Activated CD4-positive, alpha-beta T cell treated with anti-CD3 and anti-CD28 coated beads, Interleukin-2, amount 50 U/mL, for 48 hours (primary cell): ENCODE measurements around the gene DLG2.
"Not testable (repeated sequence)": the region's sequence is repeated elsewhere in the genome, so short reads cannot be mapped to it uniquely, and the experiment has no call there.

Source experiments
- DNase-seq, 2 experiments: peaks; one replicate each; pipeline ENCODE4 v3.0.0-alpha.2; 2020

DLG2 gene

GRCh38 chr11:85301895-85302678, 325.1 kb downstream of the DLG2 start:
- DNase-seq = no peak

GRCh38 chr11:85299258-85299942, 327.7 kb downstream of the DLG2 start:
- DNase-seq = no peak

- no peak for DNase-seq
Observed at GRCh38 chr11:85295694-85296271, 331.4 kb downstream of the DLG2 start.

- DNase-seq = no peak
Observed at GRCh38 chr11:85281550-85281949, 345.6 kb downstream of the DLG2 start.

- DNase-seq = no peak
Observed at GRCh38 chr11:85279267-85279666, 347.9 kb downstream of the DLG2 start.

GRCh38 chr11:85277693-85278092, 349.5 kb downstream of the DLG2 start:
- DNase-seq = no peak

GRCh38 chr11:85276332-85276731, 350.8 kb downstream of the DLG2 start:
- DNase-seq = no peak

GRCh38 chr11:85270315-85270714, 356.8 kb downstream of the DLG2 start:
- not testable (repeated sequence) for DNase-seq

- no peak for DNase-seq
Observed at GRCh38 chr11:85269109-85269508, 358.0 kb downstream of the DLG2 start.

- DNase-seq = no peak
Observed at GRCh38 chr11:85266646-85267045, 360.5 kb downstream of the DLG2 start.

GRCh38 chr11:85263328-85263727, 363.8 kb downstream of the DLG2 start:
- DNase-seq = no peak

- DNase-seq = no peak
Observed at GRCh38 chr11:85257837-85258236, 369.3 kb downstream of the DLG2 start.

- DNase-seq = no peak
Observed at GRCh38 chr11:85256433-85256832, 370.7 kb downstream of the DLG2 start.

- DNase-seq = no peak
Observed at GRCh38 chr11:85249482-85249881, 377.7 kb downstream of the DLG2 start.

GRCh38 chr11:85247797-85248196, 379.3 kb downstream of the DLG2 start:
- DNase-seq = no peak

- DNase-seq = no peak
Observed at GRCh38 chr11:85238906-85239305, 388.2 kb downstream of the DLG2 start.

- DNase-seq = not testable (repeated sequence)
Observed at GRCh38 chr11:85238038-85238437, 389.1 kb downstream of the DLG2 start.

GRCh38 chr11:85236211-85236610, 390.9 kb downstream of the DLG2 start:
- no peak for DNase-seq

- DNase-seq = no peak
Observed at GRCh38 chr11:85232559-85232958, 394.6 kb downstream of the DLG2 start.

GRCh38 chr11:85231588-85231987, 395.6 kb downstream of the DLG2 start:
- DNase-seq = no peak

GRCh38 chr11:85229723-85230122, 397.4 kb downstream of the DLG2 start:
- not testable (repeated sequence) for DNase-seq

- no peak for DNase-seq
Observed at GRCh38 chr11:85196968-85197367, 430.2 kb downstream of the DLG2 start.

GRCh38 chr11:85195934-85196333, 431.2 kb downstream of the DLG2 start:
- DNase-seq = no peak

- DNase-seq = no peak
Observed at GRCh38 chr11:85187992-85188391, 439.2 kb downstream of the DLG2 start.
